Dermis microvascular lymphatic vessel endothelial cell (primary cell): ENCODE data around the gene SGSH. TPM values are rescaled to one million over a fixed set of nuclear protein-coding genes. Genes with fewer than 3 reads are reported as not detected.

Experiments used
- total RNA-seq: library from RNA; depleted of rRNA; stranded (reverse); fragments of >200 nt; gene quantifications from 2 replicates; pipeline ENCODE4 v1.2.1, GENCODE V29; 2014

SGSH gene
- total RNA-seq, 1 donor from 2014 or later = 7.7 TPM

Other genes with a start within 250 kb of the SGSH start
- gene TBC1D16, start 184.5 kb downstream of the SGSH start, total RNA-seq = 29.1 and 64.5 TPM in 2 replicates
- 0.90 and 2.1 TPM in 2 replicates for gene CCDC40, start 183.7 kb downstream of the SGSH start, total RNA-seq
- gene GAA, start 118.8 kb downstream of the SGSH start, total RNA-seq = 5.9 and 30.7 TPM in 2 replicates
- 88.3 and 110 TPM in 2 replicates for gene EIF4A3, start 73.2 kb downstream of the SGSH start, total RNA-seq
- 0.39 and 0.63 TPM in 2 replicates for gene CARD14, start 50.3 kb downstream of the SGSH start, total RNA-seq
- gene SLC26A11, start 94 bp upstream of the SGSH start, total RNA-seq = 5.5 and 9.5 TPM in 2 replicates
- 63.0 and 81.2 TPM in 2 replicates for gene RNF213, start 40.5 kb upstream of the SGSH start, total RNA-seq
- gene ENDOV, start 194.8 kb upstream of the SGSH start, total RNA-seq = 19.6 and 26.9 TPM in 2 replicates